ENCODE data around the gene DTWD2. TPM values are rescaled to one million over a fixed set of nuclear protein-coding genes. Genes with fewer than 3 reads are reported as not detected.

The DTWD2 gene
- total RNA-seq, 4 donors from 2014 or later, result 7.1 to 10.5 (median 9.1) TPM

GRCh38 chr5:118990582-118990981 lies 2.2 kb upstream of the DTWD2 start:
- H3K27ac ChIP-seq (replicated peaks in 1 of 4), result no peak overlapping the region

GRCh38 chr5:118989816-118990215 lies 1.5 kb upstream of the DTWD2 start:
- no peaks in the 10 kb centered on the region for H3K27me3 ChIP-seq
- 86% methylated on average over 6 of the region's 6 CpGs for WGBS
- H3K27ac ChIP-seq (replicated peaks in 1 of 4), result no peak overlapping the region
- no peaks in the 10 kb centered on the region for H3K9me3 ChIP-seq
- TF ChIP-seq CTCF (IDR thresholded peaks at IDR 0.05) (no peak), POLR2A (IDR thresholded peaks at IDR 0.05; ENCODE audit: low read depth) (no peak), POLR2AphosphoS5 (IDR thresholded peaks at IDR 0.05) (no peak), EP300 (IDR thresholded peaks at IDR 0.05) (no peak)
- H3K4me1 ChIP-seq, result peaks cover 0 to 19% (median 19%) of the 10 kb centered on the region in 4 donors
- H3K4me3 ChIP-seq, result no peak overlapping the region
- intact Hi-C loops (cut with DNase I), result loop anchor here (2.0 to 10.0 kb wide), 4 partner anchors 81 to 422 kb away; partner anchors contain the start of gene DMXL1
- H3K36me3 ChIP-seq, result no peaks in the 10 kb centered on the region
- no peak for DNase-seq (ENCODE audit: extremely low spot score)

More at GRCh38 chr5:118990582-118990981, 2.2 kb upstream of the DTWD2 start:
- Histone ChIP-seq H3K4me3 (no peak overlapping the region), H3K27me3 (no peaks in the 10 kb centered on the region), H3K36me3 (no peaks in the 10 kb centered on the region), H3K4me1 (peaks cover 0 to 19% (median 19%) of the 10 kb centered on the region in 4 donors), H3K9me3 (no peaks in the 10 kb centered on the region)
- intact Hi-C loops (cut with DNase I), result no loop called here
- TF ChIP-seq POLR2A (IDR thresholded peaks at IDR 0.05; ENCODE audit: low read depth), result no peak
- no peak for TF ChIP-seq POLR2AphosphoS5 (IDR thresholded peaks at IDR 0.05)
- TF ChIP-seq CTCF (IDR thresholded peaks at IDR 0.05), result no peak
- no peak for TF ChIP-seq EP300 (IDR thresholded peaks at IDR 0.05)
- 50% methylated on average over 1 of the region's 1 CpG for WGBS
- no peak for DNase-seq (ENCODE audit: extremely low spot score)

GRCh38 chr5:118988866-118989180 lies 476 bp upstream of the DTWD2 start:
- H3K4me1 ChIP-seq, result peaks cover 0 to 19% (median 19%) of the 10 kb centered on the region in 4 donors
- DNase-seq (ENCODE audit: extremely low spot score), result no peak
- TF ChIP-seq POLR2AphosphoS5 (IDR thresholded peaks at IDR 0.05) (no peak), POLR2A (IDR thresholded peaks at IDR 0.05; ENCODE audit: low read depth) (no peak), EP300 (IDR thresholded peaks at IDR 0.05) (no peak), CTCF (IDR thresholded peaks at IDR 0.05) (no peak)
- peak overlapping the region; percentile 71 to 98 (median 79) for H3K4me3 ChIP-seq
- H3K9me3 ChIP-seq, result no peaks in the 10 kb centered on the region
- no peaks in the 10 kb centered on the region for H3K36me3 ChIP-seq
- WGBS, result 42% methylated on average over 9 of the region's 9 CpGs
- peak overlapping the region; percentile 87 to 97 (median 94) for H3K27ac ChIP-seq (replicated peaks in 1 of 4)
- no peaks in the 10 kb centered on the region for H3K27me3 ChIP-seq
- intact Hi-C loops (cut with DNase I), result loop anchor here (2.0 to 10.0 kb wide), 4 partner anchors 82 to 423 kb away; partner anchors contain the start of gene DMXL1

DNA sequence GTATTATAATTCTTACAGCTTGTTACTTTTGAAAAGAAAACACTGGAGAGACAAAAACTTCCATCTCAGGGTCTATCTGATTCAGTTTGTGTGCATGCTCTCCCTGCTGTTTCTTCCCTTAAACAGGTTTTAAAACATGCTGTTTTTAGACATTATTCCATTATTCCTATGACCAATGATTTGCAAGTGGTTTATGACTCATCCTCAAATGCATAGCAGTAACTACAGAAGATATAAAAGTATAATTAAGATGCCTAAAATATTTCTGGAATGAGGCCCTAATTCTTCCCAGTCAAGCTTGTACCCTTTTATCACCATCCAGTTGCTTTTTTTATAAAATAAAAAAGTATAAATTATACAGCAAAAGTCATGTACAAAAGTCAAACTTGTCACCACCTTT lies 3.7 kb downstream of the DTWD2 start:
- peaks cover 0 to 19% (median 19%) of the 10 kb centered on the region in 4 donors for H3K4me1 ChIP-seq
- H3K36me3 ChIP-seq, result no peaks in the 10 kb centered on the region
- no peak overlapping the region for H3K27ac ChIP-seq (replicated peaks in 1 of 4)
- no peaks in the 10 kb centered on the region for H3K9me3 ChIP-seq
- TF ChIP-seq POLR2AphosphoS5 (IDR thresholded peaks at IDR 0.05) (no peak), CTCF (IDR thresholded peaks at IDR 0.05) (no peak), POLR2A (IDR thresholded peaks at IDR 0.05; ENCODE audit: low read depth) (no peak), EP300 (IDR thresholded peaks at IDR 0.05) (no peak)
- no peak overlapping the region for H3K4me3 ChIP-seq
- H3K27me3 ChIP-seq, result no peaks in the 10 kb centered on the region
- DNase-seq (ENCODE audit: extremely low spot score), result no peak
- intact Hi-C loops (cut with DNase I), result loop anchor here (5.0 to 10.0 kb wide), 3 partner anchors 290 to 428 kb away; no protein-coding TSS in a partner anchor

- Histone ChIP-seq H3K27ac (replicated peaks in 1 of 4) (no peak overlapping the region), H3K36me3 (no peaks in the 10 kb centered on the region), H3K9me3 (no peaks in the 10 kb centered on the region), H3K4me3 (no peak overlapping the region), H3K27me3 (no peaks in the 10 kb centered on the region), H3K4me1 (peaks cover 0 to 3% (median 1%) of the 10 kb centered on the region in 4 donors)
- no peak for DNase-seq (ENCODE audit: extremely low spot score)
- intact Hi-C loops (cut with DNase I), result loop anchor here (10.0 kb wide), 2 partner anchors 293 to 353 kb away; no protein-coding TSS in a partner anchor
- TF ChIP-seq CTCF (IDR thresholded peaks at IDR 0.05) (no peak), EP300 (IDR thresholded peaks at IDR 0.05) (no peak), POLR2A (IDR thresholded peaks at IDR 0.05; ENCODE audit: low read depth) (no peak), POLR2AphosphoS5 (IDR thresholded peaks at IDR 0.05) (no peak)
Observed at GRCh38 chr5:118981783-118982182, 6.6 kb downstream of the DTWD2 start.

Measured in esophagus muscularis mucosa (tissue), 4 donors.